Measurements from ENCODE around the gene CSRP3.
A peak's percentile ranks its signal among the peaks of the same experiment; 100 is the strongest.

The CSRP3 gene

DNA sequence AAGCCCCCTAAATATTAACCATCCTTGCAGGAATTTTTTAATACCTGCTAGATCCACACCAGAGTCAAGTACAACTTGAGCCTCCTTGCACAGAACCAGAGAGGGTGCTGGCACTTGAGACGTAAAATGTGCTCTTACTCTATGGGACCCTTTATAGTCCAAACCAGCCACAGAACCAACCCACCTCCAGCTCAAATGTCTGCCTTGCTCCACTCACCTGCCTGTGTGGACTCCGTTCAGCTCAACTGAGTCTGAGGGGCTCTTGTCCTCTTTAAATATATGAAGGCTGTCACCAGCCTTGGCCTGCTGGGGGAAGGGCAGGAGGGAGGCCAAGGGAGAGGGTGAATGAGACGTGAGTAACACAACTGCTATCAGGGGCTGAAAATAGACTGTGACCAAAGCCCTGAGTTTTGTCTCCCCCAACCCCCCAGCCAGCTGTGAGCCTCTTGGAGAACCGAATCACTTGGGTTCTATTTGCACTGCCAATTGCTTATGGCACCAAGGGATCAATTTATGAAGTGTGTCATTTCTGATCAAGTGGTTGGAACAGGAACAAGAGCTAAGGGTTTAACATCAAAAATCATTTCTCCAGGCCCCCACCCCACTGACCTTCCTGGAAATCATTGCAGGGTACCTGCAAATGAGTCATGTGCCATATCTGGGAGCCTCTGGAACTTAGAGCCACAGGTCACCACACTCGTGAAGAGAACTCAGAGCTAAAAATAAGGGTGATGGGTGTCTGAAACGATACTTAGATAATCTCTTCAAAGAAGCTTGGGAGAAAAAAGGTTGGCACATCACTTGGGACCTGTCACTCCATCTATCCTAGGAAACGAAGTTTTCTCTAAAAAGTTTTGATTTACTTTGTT lies at the start of gene CSRP3:
CSRP3 (minus strand) TSS at position 247 of the 869 bp plus-strand sequence. CDS start 9,535 bp downstream, outside the sequence.
- H3K36me3 ChIP-seq (ENCODE audit: control insufficient read depth in 5 of 5, insufficient read depth in 5 of 5, low read length in 5 of 5), result no peaks in the 10 kb centered on the region
- H3K9me3 ChIP-seq (ENCODE audit: control insufficient read depth in 5 of 5, low read length in 5 of 5), result no peaks in the 10 kb centered on the region
- peaks cover 0 to 4% (median 0%) of the 10 kb centered on the region in 5 donors for H3K4me1 ChIP-seq (ENCODE audit: control insufficient read depth in 5 of 5, insufficient read depth in 5 of 5, low read length in 5 of 5)
- no peak within 1 kb of the TSS for H3K4me3 ChIP-seq (ENCODE audit: low read depth in 1 of 5, low read length in 5 of 5)
- no peak within 1 kb of the TSS for H3K9ac ChIP-seq (ENCODE audit: low read length in 5 of 5)
- no peak within 1 kb of the TSS for H3K27ac ChIP-seq (ENCODE audit: low read depth, low read length)
- peaks cover 0 to 3% (median 0%) of the 10 kb centered on the region in 5 donors for H3K27me3 ChIP-seq (ENCODE audit: control insufficient read depth in 5 of 5, insufficient read depth in 4 of 5, low read length in 5 of 5)

DNA sequence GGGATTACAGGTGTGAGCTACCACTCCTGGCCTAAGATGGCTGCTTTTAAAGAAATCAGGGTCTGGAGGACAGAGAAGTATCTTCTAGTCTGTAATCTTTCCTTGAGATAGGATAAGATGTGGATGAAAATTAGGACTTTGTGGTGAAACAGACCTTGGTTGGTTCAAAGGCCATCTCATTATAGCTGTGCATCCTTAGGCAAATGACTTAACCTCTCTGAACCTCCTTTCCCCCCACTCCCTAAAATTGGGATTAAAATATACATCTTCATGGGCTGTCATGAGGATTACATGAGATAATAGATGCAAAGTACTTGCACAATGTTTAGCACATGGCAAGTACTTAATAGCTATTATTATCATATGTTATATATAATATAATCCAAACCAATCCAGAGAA lies 49.8 kb upstream of the CSRP3 start:
- Histone ChIP-seq H3K4me1 (ENCODE audit: control insufficient read depth in 5 of 5, insufficient read depth in 5 of 5, low read length in 5 of 5) (no peaks in the 10 kb centered on the region), H3K4me3 (ENCODE audit: low read depth in 1 of 5, low read length in 5 of 5) (no peak overlapping the region), H3K36me3 (ENCODE audit: control insufficient read depth in 5 of 5, insufficient read depth in 5 of 5, low read length in 5 of 5) (no peaks in the 10 kb centered on the region), H3K27me3 (ENCODE audit: control insufficient read depth in 5 of 5, insufficient read depth in 4 of 5, low read length in 5 of 5) (no peaks in the 10 kb centered on the region), H3K9me3 (ENCODE audit: control insufficient read depth in 5 of 5, low read length in 5 of 5) (no peaks in the 10 kb centered on the region), H3K27ac (ENCODE audit: low read depth, low read length) (no peak overlapping the region), H3K9ac (ENCODE audit: low read length in 5 of 5) (no peak overlapping the region)

DNA sequence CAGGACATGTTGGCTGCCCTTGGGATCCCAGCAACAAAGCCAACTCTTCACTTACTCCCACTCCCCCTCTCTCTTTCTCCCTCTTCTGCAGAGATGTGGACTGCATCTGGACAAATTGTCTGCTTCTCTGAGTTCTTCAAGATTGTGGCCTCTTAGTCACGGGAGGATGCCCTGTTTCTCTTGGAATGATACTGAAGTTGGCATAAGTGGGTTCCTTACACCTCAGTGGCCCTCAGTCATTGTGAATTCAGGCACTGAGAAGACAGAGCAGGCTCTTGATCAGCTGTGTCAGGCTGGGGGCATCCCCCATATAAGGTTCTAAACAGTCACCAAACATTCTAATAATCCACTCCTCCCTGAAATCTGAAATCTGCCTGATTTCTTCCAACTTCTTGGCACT lies 45.0 kb upstream of the CSRP3 start:
- no peaks in the 10 kb centered on the region for H3K36me3 ChIP-seq (ENCODE audit: control insufficient read depth in 5 of 5, insufficient read depth in 5 of 5, low read length in 5 of 5)
- no peak overlapping the region for H3K27ac ChIP-seq (ENCODE audit: low read depth, low read length)
- no peak overlapping the region for H3K4me3 ChIP-seq (ENCODE audit: low read depth in 1 of 5, low read length in 5 of 5)
- H3K9me3 ChIP-seq (ENCODE audit: control insufficient read depth in 5 of 5, low read length in 5 of 5), result no peaks in the 10 kb centered on the region
- H3K9ac ChIP-seq (ENCODE audit: low read length in 5 of 5), result no peak overlapping the region
- peaks cover 2 to 9% (median 8%) of the 10 kb centered on the region in 5 donors for H3K4me1 ChIP-seq (ENCODE audit: control insufficient read depth in 5 of 5, insufficient read depth in 5 of 5, low read length in 5 of 5)
- H3K27me3 ChIP-seq (ENCODE audit: control insufficient read depth in 5 of 5, insufficient read depth in 4 of 5, low read length in 5 of 5), result peaks cover 4 to 23% (median 21%) of the 10 kb centered on the region in 5 donors

DNA sequence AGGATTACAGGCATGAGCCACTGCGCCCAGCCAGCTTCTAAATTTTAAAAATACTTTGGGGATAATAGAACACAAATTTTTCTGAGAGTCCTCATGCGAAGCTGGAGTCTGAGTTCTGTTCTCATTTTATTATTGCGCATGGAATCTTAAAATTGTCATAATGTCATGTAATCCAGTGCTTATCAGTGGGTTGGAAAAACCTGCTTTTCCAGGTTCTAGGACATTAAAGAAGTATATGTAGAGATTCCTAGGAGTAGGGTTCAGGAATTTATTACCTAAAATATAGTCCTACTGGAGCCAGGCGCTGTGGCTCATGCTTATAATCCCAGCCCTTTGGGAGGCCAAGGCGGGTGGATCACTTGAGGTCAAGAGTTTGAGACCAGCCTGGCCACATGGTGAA lies 43.6 kb upstream of the CSRP3 start:
- no peaks in the 10 kb centered on the region for H3K9me3 ChIP-seq (ENCODE audit: control insufficient read depth in 5 of 5, low read length in 5 of 5)
- H3K4me3 ChIP-seq (ENCODE audit: low read depth in 1 of 5, low read length in 5 of 5), result no peak overlapping the region
- peaks cover 4 to 28% (median 24%) of the 10 kb centered on the region in 5 donors for H3K27me3 ChIP-seq (ENCODE audit: control insufficient read depth in 5 of 5, insufficient read depth in 4 of 5, low read length in 5 of 5)
- no peaks in the 10 kb centered on the region for H3K36me3 ChIP-seq (ENCODE audit: control insufficient read depth in 5 of 5, insufficient read depth in 5 of 5, low read length in 5 of 5)
- no peak overlapping the region for H3K9ac ChIP-seq (ENCODE audit: low read length in 5 of 5)
- peaks cover 2 to 21% (median 19%) of the 10 kb centered on the region in 5 donors for H3K4me1 ChIP-seq (ENCODE audit: control insufficient read depth in 5 of 5, insufficient read depth in 5 of 5, low read length in 5 of 5)
- no peak overlapping the region for H3K27ac ChIP-seq (ENCODE audit: low read depth, low read length)

DNA sequence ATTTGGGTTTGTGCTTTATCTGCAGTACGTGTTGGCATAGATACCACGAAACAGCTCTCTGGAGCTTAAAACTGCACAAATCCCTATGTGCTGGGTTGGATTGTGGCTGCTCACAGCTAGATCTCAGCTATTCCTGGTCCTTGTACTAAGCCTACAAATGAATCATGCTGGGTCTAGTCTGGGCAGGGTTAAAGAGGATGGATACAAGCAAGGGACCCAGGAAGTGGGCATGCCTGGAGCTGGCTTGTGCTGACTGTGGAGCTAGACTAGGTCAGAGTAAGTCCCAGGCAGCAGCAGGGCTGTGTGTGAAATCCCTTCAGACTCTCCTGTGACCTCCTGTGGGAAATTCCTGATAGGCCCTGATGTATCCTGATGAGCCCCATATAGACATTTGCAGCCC lies 42.8 kb upstream of the CSRP3 start:
- no peaks in the 10 kb centered on the region for H3K36me3 ChIP-seq (ENCODE audit: control insufficient read depth in 5 of 5, insufficient read depth in 5 of 5, low read length in 5 of 5)
- H3K27ac ChIP-seq (ENCODE audit: low read depth, low read length), result no peak overlapping the region
- H3K4me1 ChIP-seq (ENCODE audit: control insufficient read depth in 5 of 5, insufficient read depth in 5 of 5, low read length in 5 of 5), result peaks cover 5 to 23% (median 22%) of the 10 kb centered on the region in 5 donors
- H3K9ac ChIP-seq (ENCODE audit: low read length in 5 of 5), result no peak overlapping the region
- H3K4me3 ChIP-seq (ENCODE audit: low read depth in 1 of 5, low read length in 5 of 5), result no peak overlapping the region
- no peaks in the 10 kb centered on the region for H3K9me3 ChIP-seq (ENCODE audit: control insufficient read depth in 5 of 5, low read length in 5 of 5)
- H3K27me3 ChIP-seq (ENCODE audit: control insufficient read depth in 5 of 5, insufficient read depth in 4 of 5, low read length in 5 of 5), result peaks cover 4 to 32% (median 26%) of the 10 kb centered on the region in 5 donors

DNA sequence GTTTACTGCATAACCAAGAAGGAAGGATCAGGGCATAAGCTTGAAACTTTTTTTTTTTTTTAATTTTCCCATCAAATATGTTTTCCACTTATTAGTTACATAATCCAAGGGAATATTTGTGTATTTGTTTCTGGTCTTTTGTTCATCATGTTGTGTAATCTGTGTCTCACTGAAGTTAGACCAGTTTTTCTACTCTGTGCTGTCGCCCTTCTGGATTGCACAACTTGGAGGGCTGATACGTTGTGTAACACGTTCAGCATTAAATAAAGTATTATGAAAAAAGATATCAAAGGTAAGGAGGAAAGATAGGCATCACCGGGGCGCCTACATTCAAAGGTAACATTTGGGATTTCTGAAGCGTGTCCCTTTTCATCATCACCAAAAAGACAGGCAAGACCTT lies 42.3 kb upstream of the CSRP3 start:
- no peak overlapping the region for H3K9ac ChIP-seq (ENCODE audit: low read length in 5 of 5)
- H3K4me1 ChIP-seq (ENCODE audit: control insufficient read depth in 5 of 5, insufficient read depth in 5 of 5, low read length in 5 of 5), result peaks cover 5 to 23% (median 22%) of the 10 kb centered on the region in 5 donors
- H3K9me3 ChIP-seq (ENCODE audit: control insufficient read depth in 5 of 5, low read length in 5 of 5), result no peaks in the 10 kb centered on the region
- H3K27ac ChIP-seq (ENCODE audit: low read depth, low read length), result no peak overlapping the region
- no peak overlapping the region for H3K4me3 ChIP-seq (ENCODE audit: low read depth in 1 of 5, low read length in 5 of 5)
- H3K36me3 ChIP-seq (ENCODE audit: control insufficient read depth in 5 of 5, insufficient read depth in 5 of 5, low read length in 5 of 5), result no peaks in the 10 kb centered on the region
- H3K27me3 ChIP-seq (ENCODE audit: control insufficient read depth in 5 of 5, insufficient read depth in 4 of 5, low read length in 5 of 5), result peaks cover 4 to 35% (median 29%) of the 10 kb centered on the region in 5 donors

DNA sequence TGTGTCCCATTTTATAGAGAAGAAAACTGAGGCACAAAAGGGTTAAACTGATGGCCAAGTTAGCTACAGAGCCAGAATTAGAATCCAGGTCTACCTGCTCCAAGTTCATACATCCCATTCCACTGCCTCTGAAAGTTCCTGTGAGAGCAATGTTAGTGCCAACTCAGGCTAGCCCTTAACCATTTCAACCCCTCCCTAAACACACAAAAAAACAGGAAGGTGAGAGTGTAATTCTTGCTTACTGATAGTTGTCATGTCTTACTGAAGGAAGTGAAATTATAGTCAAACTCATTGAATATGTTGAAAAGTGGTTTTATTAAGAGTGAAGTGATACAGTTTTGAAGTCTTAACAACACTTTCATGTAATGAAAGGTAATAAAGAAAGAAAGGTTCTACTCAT lies 41.8 kb upstream of the CSRP3 start:
- no peaks in the 10 kb centered on the region for H3K36me3 ChIP-seq (ENCODE audit: control insufficient read depth in 5 of 5, insufficient read depth in 5 of 5, low read length in 5 of 5)
- H3K27ac ChIP-seq (ENCODE audit: low read depth, low read length), result no peak overlapping the region
- no peaks in the 10 kb centered on the region for H3K9me3 ChIP-seq (ENCODE audit: control insufficient read depth in 5 of 5, low read length in 5 of 5)
- H3K4me1 ChIP-seq (ENCODE audit: control insufficient read depth in 5 of 5, insufficient read depth in 5 of 5, low read length in 5 of 5), result peaks cover 5 to 23% (median 22%) of the 10 kb centered on the region in 5 donors
- no peak overlapping the region for H3K4me3 ChIP-seq (ENCODE audit: low read depth in 1 of 5, low read length in 5 of 5)
- peaks cover 4 to 39% (median 32%) of the 10 kb centered on the region in 5 donors for H3K27me3 ChIP-seq (ENCODE audit: control insufficient read depth in 5 of 5, insufficient read depth in 4 of 5, low read length in 5 of 5)
- no peak overlapping the region for H3K9ac ChIP-seq (ENCODE audit: low read length in 5 of 5)

DNA sequence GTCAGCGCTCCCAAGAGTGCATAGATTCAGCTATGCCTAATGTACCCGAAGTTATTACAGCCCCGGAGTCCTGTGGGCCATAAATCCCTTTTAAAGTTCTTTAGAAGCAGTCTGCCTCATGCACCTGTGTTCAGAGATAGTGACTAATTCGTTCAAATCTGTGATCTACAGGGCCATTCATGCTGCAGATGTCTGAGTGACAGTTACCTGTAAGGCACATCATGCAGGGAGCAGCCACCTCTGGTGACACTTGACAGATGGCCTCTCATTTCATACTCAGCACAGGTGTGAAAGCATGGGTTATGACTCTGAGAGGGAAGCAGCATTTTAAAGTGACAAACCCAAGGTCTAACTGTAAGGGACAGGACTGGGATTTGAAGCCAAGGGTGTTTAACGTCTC lies 41.4 kb upstream of the CSRP3 start:
- H3K4me1 ChIP-seq (ENCODE audit: control insufficient read depth in 5 of 5, insufficient read depth in 5 of 5, low read length in 5 of 5), result peaks cover 5 to 23% (median 22%) of the 10 kb centered on the region in 5 donors
- no peak overlapping the region for H3K4me3 ChIP-seq (ENCODE audit: low read depth in 1 of 5, low read length in 5 of 5)
- H3K27me3 ChIP-seq (ENCODE audit: control insufficient read depth in 5 of 5, insufficient read depth in 4 of 5, low read length in 5 of 5), result peaks cover 4 to 39% (median 32%) of the 10 kb centered on the region in 5 donors
- no peaks in the 10 kb centered on the region for H3K9me3 ChIP-seq (ENCODE audit: control insufficient read depth in 5 of 5, low read length in 5 of 5)
- H3K9ac ChIP-seq (ENCODE audit: low read length in 5 of 5), result no peak overlapping the region
- H3K27ac ChIP-seq (ENCODE audit: low read depth, low read length), result no peak overlapping the region
- H3K36me3 ChIP-seq (ENCODE audit: control insufficient read depth in 5 of 5, insufficient read depth in 5 of 5, low read length in 5 of 5), result no peaks in the 10 kb centered on the region

DNA sequence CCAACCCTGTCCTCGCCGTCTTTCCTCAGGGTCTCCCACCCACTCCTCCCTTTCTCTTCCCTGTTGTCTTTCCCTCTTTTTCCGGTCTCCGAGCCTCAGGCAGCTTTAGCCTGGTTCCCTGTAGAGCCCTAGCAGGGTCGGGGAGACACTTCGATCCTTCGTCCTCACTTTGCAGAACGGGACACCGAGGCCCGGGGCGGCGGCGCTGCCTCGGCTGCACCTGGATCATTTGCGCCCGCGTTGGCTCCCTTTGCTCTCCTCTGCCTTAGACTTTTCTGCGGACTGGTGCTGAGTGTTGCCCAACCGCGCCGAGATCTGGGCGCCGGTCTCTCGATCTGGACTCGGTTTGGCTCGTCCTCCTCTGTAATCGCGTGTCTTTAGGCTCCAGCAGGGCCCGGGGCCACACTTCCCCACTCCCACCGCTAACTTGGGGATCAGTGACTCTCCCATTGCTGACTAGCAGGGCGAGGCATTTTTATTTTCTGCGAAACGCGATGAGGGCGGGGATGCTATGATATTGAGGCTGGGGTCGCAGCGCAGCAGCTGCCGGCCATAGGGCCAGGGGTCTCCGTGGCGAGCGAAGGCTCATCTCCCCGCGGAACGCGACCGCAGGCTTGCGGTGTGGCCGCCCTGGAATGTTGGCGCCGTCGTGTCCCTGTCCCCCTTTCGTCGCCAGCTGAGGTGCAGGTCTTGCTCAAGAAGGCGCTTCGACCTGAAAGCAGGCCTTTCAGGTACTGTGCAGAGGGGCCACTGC lies 40.6 kb upstream of the CSRP3 start:
- Histone ChIP-seq H3K27me3 (ENCODE audit: control insufficient read depth in 5 of 5, insufficient read depth in 4 of 5, low read length in 5 of 5) (peaks cover 7 to 42% (median 32%) of the 10 kb centered on the region in 5 donors), H3K27ac (ENCODE audit: low read depth, low read length) (no peak overlapping the region), H3K36me3 (ENCODE audit: control insufficient read depth in 5 of 5, insufficient read depth in 5 of 5, low read length in 5 of 5) (no peaks in the 10 kb centered on the region), H3K4me1 (ENCODE audit: control insufficient read depth in 5 of 5, insufficient read depth in 5 of 5, low read length in 5 of 5) (peaks cover 5 to 23% (median 22%) of the 10 kb centered on the region in 5 donors), H3K9ac (ENCODE audit: low read length in 5 of 5) (peak overlapping the region in 1 of 5 donors; percentile 18), H3K4me3 (ENCODE audit: low read depth in 1 of 5, low read length in 5 of 5) (peak overlapping the region in 4 of 5 donors; percentile 5 to 65 (median 22)), H3K9me3 (ENCODE audit: control insufficient read depth in 5 of 5, low read length in 5 of 5) (no peaks in the 10 kb centered on the region)

Data from subcutaneous abdominal adipose tissue (tissue), 5 donors.